Skin epidermis (tissue), 12 donors: ENCODE measurements around the gene IGSF8.

Experiments
- H3K27ac ChIP-seq, 21 experiments: fragments of 200-600 bp; sonication (generic) in 11 of 21; one replicate each; pipeline ENCODE4 v1.5.0; 2020; ENCODE audit warnings: mild to moderate bottlenecking in 3 of 21, inconsistent platforms in 2 of 21, moderate library complexity in 2 of 21
- H3K4me3 ChIP-seq, 7 experiments: fragments of 200-600 bp; sonication (generic) in 2 of 7; one replicate each; pipeline ENCODE4 v1.5.0; 2020; ENCODE audit warnings: inconsistent platforms in 2 of 7, mild to moderate bottlenecking in 2 of 7, moderate library complexity in 1 of 7

Gene IGSF8

DNA sequence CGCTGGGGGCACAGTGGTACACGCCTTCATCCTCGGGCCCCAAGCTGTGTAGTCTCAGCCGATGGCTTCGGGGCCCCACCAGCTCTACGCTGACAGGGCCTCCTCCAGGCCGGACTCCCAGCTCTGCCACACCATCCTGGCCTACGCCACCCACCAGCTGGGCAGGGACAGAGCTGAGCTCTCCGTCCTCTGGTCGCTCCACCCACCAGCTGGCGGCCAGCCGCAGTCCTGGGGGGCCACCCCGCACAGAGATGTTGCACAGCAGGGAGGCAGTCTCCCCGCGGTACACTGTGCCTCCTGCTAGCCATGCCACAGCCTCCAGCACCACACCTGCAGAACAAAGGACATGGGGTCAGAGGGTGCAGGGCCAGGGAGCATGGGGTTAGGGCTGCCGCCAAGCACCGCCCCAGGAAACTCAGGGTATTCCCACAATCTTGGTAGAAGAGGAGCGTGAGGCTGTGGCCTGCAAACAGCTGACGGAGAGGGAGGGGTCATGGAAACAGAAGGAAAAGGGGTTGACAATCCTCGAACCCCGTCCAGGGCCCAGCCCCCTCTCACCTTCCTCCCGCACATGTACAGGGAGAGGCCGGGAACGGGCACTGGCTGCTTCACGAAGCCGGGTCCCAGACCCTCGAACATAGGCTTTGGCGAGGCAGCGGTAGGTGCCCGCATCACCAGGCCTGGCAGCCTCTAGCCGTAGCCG lies 5.9 kb downstream of the IGSF8 start:
- no peak overlapping the region for H3K4me3 ChIP-seq
- no peak overlapping the region for H3K27ac ChIP-seq

- Histone ChIP-seq H3K4me3 (no peak overlapping the region), H3K27ac (no peak overlapping the region)
Measured at GRCh38 chr1:160091666-160092223, 6.7 kb downstream of the IGSF8 start.

- Histone ChIP-seq H3K27ac (no peak overlapping the region), H3K4me3 (no peak overlapping the region)
Measured at GRCh38 chr1:160090760-160091159, 7.7 kb downstream of the IGSF8 start.

GRCh38 chr1:160089883-160090282 lies 8.5 kb downstream of the IGSF8 start:
- Histone ChIP-seq H3K4me3 (no peak overlapping the region), H3K27ac (no peak overlapping the region)

GRCh38 chr1:160087118-160087662 lies 11.2 kb downstream of the IGSF8 start:
- H3K4me3 ChIP-seq: no peak overlapping the region
- H3K27ac ChIP-seq: no peak overlapping the region

- Histone ChIP-seq H3K4me3 (no peak overlapping the region), H3K27ac (no peak overlapping the region)
Measured at GRCh38 chr1:160086456-160086892, 11.9 kb downstream of the IGSF8 start.

DNA sequence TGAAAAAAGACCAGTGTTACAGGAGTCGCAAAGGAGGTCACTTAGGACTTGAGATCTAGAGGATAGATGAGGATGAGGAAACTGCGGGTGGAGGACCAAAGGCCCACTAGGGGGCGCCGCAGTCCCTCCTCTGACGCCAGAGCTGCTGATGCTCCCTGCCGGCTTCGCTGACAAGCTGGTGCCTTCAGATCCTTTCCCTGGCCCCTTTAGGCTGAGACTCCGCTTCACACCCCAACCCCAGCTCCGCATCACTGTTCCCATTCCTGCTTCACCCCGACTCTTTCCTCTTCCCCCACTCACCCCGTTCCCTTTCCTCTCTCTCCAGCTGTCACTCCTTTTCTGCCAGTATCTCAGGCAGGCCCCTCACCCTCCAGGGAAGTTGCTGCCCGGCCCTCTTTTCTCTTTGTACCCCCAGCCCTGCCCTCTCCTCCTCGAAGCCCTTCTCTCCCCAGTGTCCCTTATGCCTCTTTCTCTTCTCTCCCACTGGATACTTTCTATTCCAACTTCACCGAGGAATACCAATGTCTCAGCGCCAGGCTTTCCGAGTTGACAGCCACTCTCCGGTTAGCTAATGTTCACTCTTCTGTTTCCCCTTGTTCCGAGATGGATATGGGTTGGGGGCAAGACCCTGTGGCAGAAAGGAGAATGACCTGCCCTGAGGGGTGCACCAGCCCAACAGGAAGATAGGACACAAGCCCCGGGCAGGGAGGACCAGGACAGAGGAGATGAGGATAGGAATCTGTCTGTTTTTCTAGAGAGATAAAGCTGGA lies 12.5 kb downstream of the IGSF8 start:
- Histone ChIP-seq H3K27ac (peak overlapping the region in 1 of 21 experiments; percentile 10), H3K4me3 (no peak overlapping the region)

DNA sequence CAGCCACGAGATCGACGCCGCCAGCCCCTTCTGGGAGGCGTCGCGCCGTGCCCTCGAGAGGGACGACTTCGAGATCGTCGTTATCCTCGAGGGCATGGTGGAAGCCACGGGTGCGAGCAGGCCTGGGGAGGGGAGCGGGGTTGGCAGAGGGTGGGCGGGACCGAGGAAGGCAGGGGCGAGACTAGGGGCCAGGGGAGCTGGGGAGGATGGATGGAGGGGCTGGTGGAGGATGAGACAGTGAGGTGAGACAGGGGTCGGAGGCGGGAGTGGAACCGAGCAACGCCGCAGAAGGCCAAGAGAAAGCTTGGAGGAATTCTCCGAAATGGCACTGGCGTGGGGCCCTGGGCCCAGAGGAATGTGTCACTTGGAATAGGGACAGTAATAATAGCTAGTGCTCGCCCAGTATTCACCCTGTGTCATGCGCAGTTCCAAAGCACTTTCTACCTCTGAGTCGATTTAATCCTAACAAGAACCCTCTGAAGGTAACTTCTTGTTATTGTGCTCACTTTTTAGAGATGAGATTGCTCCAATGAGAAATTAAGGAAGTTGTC lies 13.6 kb downstream of the IGSF8 start:
- Histone ChIP-seq H3K4me3 (no peak overlapping the region), H3K27ac (no peak overlapping the region)

DNA sequence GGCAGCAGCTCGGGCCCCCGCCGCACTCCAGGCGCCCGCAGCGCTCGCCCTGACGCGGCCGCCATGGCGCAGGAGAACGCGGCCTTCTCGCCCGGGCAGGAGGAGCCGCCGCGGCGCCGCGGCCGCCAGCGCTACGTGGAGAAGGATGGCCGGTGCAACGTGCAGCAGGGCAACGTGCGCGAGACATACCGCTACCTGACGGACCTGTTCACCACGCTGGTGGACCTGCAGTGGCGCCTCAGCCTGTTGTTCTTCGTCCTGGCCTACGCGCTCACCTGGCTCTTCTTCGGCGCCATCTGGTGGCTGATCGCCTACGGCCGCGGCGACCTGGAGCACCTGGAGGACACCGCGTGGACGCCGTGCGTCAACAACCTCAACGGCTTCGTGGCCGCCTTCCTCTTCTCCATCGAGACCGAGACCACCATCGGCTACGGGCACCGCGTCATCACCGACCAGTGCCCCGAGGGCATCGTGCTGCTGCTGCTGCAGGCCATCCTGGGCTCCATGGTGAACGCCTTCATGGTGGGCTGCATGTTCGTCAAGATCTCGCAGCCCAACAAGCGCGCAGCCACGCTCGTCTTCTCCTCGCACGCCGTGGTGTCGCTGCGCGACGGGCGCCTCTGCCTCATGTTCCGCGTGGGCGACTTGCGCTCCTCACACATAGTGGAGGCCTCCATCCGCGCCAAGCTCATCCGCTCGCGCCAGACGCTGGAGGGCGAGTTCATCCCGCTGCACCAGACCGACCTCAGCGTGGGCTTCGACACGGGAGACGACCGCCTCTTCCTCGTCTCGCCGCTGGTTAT lies 14.2 kb downstream of the IGSF8 start:
- Histone ChIP-seq H3K4me3 (peak overlapping the region in 4 of 7 experiments; percentile 9 to 36 (median 24)), H3K27ac (no peak overlapping the region)

GRCh38 chr1:160082926-160083325 lies 15.5 kb downstream of the IGSF8 start:
- Histone ChIP-seq H3K4me3 (no peak overlapping the region), H3K27ac (no peak overlapping the region)

- Histone ChIP-seq H3K4me3 (no peak overlapping the region), H3K27ac (no peak overlapping the region)
Measured at GRCh38 chr1:160082487-160082886, 15.9 kb downstream of the IGSF8 start.

DNA sequence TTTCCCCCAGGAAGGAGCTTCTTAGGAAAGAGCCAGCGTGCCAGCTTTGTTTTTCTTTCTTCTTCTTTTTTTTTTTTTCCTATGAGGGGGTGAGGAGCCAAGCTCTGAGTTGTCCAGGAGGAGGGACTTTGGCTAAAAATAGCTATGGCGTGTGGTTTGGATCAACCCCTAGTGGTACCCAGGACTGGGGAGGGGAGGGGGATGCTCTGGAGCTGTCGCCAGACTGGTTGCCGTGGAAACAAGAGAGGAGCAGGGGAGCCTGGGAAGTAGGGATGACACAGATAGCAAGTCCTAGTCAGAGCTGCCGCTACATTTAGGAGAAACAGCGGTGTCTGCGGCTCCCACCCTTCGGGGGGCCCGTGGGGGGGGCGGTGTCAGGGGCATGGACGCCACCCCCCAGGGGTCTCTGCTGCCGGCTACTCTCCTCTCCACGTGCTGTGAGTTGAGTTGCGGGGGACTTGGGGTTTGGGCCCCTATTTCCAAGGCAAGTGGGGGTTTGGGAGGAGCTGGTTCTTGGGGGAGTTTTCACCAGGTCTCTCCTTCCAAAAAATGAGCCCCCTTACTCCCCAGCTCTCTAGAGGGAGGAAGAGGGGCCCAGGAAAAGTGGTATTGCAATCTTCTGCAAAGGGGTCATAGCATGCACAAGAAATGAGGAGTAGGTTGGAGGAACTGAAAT lies 17.0 kb downstream of the IGSF8 start, which contains the start of gene KCNJ9:
Gene KCNJ9, plus strand, starts transcription at position 278 of the 676 bp plus-strand sequence. CDS start 2,493 bp downstream, outside the sequence.
- H3K27ac ChIP-seq: no peak within 1 kb of the TSS
- no peak within 1 kb of the TSS for H3K4me3 ChIP-seq

DNA sequence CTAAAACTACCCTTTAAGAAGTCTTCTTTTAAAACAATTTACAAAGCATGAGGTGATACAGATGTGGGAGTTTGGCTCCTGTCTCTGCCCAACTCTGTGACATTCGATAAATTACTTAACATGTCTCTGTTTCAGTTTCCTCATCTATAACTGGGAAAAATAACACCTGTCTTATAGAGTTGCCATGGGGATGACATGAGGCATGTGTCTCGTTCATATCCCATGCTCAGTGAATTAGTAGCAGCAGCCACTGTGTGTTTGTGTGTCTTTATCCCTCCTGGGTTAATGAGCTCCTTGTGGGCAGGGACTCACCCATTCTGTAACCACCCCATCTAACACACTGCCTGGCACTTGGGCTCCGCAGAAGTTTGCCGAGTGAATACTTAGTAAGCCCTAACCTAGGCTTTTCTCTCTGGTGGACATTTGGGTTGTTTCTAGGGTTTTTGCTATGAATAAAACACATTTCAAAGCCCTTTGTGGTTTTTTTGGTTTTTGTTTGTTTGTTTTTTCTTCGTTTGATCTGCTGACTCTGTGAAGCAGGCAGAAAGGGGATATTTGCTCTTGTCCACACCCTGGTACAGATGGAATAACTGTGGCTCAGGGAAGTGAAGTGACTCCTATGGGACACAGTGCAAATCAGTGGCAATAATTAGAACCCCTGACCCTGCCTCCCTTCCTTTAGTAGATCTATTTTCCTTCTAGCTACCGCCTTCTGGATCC lies 17.9 kb downstream of the IGSF8 start:
- Histone ChIP-seq H3K4me3 (no peak overlapping the region), H3K27ac (no peak overlapping the region)

DNA sequence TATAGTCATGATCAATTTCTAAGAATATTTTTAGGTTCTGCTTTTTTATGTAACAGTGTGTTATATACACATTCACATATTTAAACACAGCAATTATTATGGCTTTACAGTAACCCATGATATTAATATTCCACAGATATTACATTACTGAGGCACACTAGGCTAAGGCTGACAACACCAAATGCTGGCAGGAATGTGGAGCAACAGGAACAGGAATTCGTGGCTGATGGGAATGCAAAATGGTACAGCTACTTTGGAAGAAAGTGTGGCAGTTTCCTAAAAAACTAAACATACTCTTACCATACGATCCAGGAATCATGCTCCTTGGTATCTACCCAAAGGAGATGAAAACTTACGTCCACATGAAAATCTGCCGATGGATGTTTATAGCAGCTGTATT lies 19.0 kb downstream of the IGSF8 start:
- H3K27ac ChIP-seq: no peak overlapping the region
- no peak overlapping the region for H3K4me3 ChIP-seq

DNA sequence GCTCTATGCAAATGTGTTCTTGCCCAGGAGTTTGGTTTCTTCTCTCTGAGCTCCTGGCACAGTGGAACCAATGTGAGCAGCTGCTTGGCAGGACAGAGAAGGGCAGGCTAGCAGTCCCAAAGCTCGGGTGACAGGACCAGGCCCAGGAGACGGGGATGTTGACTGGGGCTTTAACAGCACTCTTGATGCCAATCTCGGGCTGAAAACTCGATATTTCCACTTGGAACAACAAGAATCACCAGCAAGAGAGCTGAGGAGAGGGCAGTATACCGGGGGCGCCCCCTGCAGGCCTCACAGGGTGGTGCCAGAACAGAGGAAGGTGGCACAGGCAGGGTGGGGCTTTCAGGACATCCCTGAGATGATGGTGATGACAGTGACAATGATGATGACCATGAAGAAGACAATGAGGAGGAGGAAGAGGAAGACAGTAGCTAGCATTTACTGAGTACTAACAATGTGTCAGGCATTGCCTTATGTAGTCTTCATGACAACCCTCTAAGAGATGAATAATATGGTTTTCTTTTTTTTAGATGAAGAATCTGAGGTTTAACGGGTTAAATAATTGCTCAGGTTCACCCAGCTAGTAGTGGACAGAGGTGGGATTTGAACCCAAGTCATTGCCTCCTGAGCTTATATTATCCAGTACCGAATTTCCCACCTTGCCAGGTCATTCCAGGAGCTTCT lies 19.8 kb downstream of the IGSF8 start:
- H3K27ac ChIP-seq: no peak overlapping the region
- H3K4me3 ChIP-seq: no peak overlapping the region

- no peak overlapping the region for H3K4me3 ChIP-seq
- H3K27ac ChIP-seq: peak overlapping the region in 1 of 21 experiments; percentile 36
Measured at GRCh38 chr1:160077486-160077885, 20.9 kb downstream of the IGSF8 start.

DNA sequence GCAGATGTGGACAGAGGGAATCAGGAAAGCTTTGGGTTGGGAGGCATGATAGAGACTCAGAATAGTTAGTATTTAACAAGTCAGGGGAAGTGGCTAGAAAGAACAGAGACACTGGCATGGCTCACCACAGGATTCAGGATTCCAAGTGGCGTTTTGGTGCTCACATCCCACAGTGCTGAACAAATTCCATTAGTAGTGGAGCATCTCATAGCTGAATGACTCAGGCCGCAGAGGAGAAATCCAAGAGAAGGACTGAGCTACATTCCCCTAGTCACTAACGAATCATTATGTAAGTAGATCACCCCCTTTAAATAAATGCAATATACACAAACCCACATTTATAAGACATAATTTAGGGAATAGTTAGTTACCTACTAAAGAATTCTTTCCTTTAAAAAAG lies 22.1 kb downstream of the IGSF8 start:
- no peak overlapping the region for H3K4me3 ChIP-seq
- H3K27ac ChIP-seq: peak overlapping the region in 2 of 21 experiments; percentile 9 to 65

- no peak overlapping the region for H3K4me3 ChIP-seq
- peak overlapping the region in 1 of 21 experiments; percentile 9 for H3K27ac ChIP-seq
Measured at GRCh38 chr1:160075836-160076235, 22.6 kb downstream of the IGSF8 start.
